HepG2 (cell line): Measurements from ENCODE around the gene NEAT1. TPM values are rescaled to one million over a fixed set of nuclear protein-coding genes. Genes with fewer than 3 reads are reported as not detected.

Experiments
- AGO2 ChIP-seq: fragments of 200-400 bp; formaldehyde crosslinking; optimal IDR thresholded peaks from 2 replicates; pipeline ENCODE3; 2017; ENCODE audit warnings: mild to moderate bottlenecking, low read depth, low read length, moderate library complexity
- BRCA1 ChIP-seq: sonication (generic); formaldehyde crosslinking; IDR thresholded peaks from 2 replicates; pipeline ENCODE4 v1.4.0; 2020; ENCODE audit warnings: missing genetic modification reagents
- CCDC6 ChIP-seq: sonication (generic); formaldehyde crosslinking; IDR thresholded peaks from 2 replicates; pipeline ENCODE4 v1.8.1; 2022; ENCODE audit warnings: mild to moderate bottlenecking, missing genetic modification reagents, moderate library complexity
- SMARCE1 ChIP-seq: fragments of 450-650 bp; IDR thresholded peaks from 2 replicates; pipeline ENCODE4 v1.6.1; 2017; ENCODE audit warnings: borderline replicate concordance
- SNRNP70 ChIP-seq: fragments of 200-400 bp; formaldehyde crosslinking; IDR thresholded peaks from 2 replicates; pipeline ENCODE4 v1.6.1; 2017; ENCODE audit warnings: mild to moderate bottlenecking, low read depth, low read length, moderate library complexity
- ZBTB7B ChIP-seq: sonication (generic); formaldehyde crosslinking; IDR thresholded peaks from 2 replicates; pipeline ENCODE4 v1.4.0; 2020; ENCODE audit warnings: missing genetic modification reagents
- ZNF546 ChIP-seq: sonication (generic); formaldehyde crosslinking; conservative IDR thresholded peaks from 2 replicates; pipeline ENCODE4 v1.8.1; 2023; ENCODE audit warnings: mild to moderate bottlenecking, missing genetic modification reagents
- ZNF652 ChIP-seq: IDR thresholded peaks from 2 replicates; pipeline ENCODE4 v1.6.1; 2016; ENCODE audit warnings: low read depth, borderline replicate concordance
- ZNF747 ChIP-seq: sonication (generic); formaldehyde crosslinking; IDR thresholded peaks from 2 replicates; pipeline ENCODE4 v1.8.1; 2023; ENCODE audit warnings: missing genetic modification reagents, mild to moderate bottlenecking, borderline replicate concordance
- polyA plus RNA-seq, 8 experiments: library from polyadenylated mRNA; depleted of rRNA in 3 of 8; stranded (reverse) in 7 of 8; unstranded in 1 of 8; fragments of >200 nt; fragmentation: Illumina TruSeq in 4 of 8; extraction: Trizol in 4 of 8; gene quantifications; 2 replicates each; pipeline versions ENCODE4 v1.2.1 to v1.2.3, GENCODE V29; 2011 to 2016; ENCODE audit warnings: low read depth in 4 of 8, missing spikeins in 1 of 8, mixed read lengths in 1 of 8; ENCODE audit not compliant: insufficient read depth in 1 of 8
- total RNA-seq, 5 experiments: library from RNA; depleted of rRNA; stranded (reverse); fragments of >200 nt; fragmentation: Illumina TruSeq; extraction: Trizol; gene quantifications; 2 replicates each; pipeline ENCODE4 v1.2.3, GENCODE V29; 2016; ENCODE audit warnings: low read depth in 1 of 5
- TF ChIP-seq, protein P1 (sequence below): sonication (generic); formaldehyde crosslinking; IDR thresholded peaks from 2 replicates; pipeline ENCODE4 v1.5.1; 2020; ENCODE audit warnings: missing genetic modification reagents, mild to moderate bottlenecking, borderline replicate concordance
- TF ChIP-seq, protein P2 (sequence below), 2 experiments: IDR thresholded peaks; 2 replicates each; pipeline ENCODE4 v1.6.1; 2011 to 2012; ENCODE audit warnings: low read length in 2 of 2, borderline replicate concordance in 1 of 2, low read depth in 1 of 2, mild to moderate bottlenecking in 1 of 2, moderate library complexity in 1 of 2
- TF ChIP-seq, protein P3 (sequence below): sonication (generic); formaldehyde crosslinking; IDR thresholded peaks from 2 replicates; pipeline ENCODE4 v1.8.0; 2023; ENCODE audit warnings: mild to moderate bottlenecking, missing genetic modification reagents
- TF ChIP-seq, protein P4 (sequence below): sonication (generic); formaldehyde crosslinking; IDR thresholded peaks from 2 replicates; pipeline ENCODE4 v1.4.0; 2020; ENCODE audit warnings: missing genetic modification reagents
- TF ChIP-seq, protein P5 (sequence below): sonication (generic); formaldehyde crosslinking; IDR thresholded peaks from 2 replicates; pipeline ENCODE4 v1.8.0; 2022; ENCODE audit warnings: missing genetic modification reagents, mild to moderate bottlenecking, borderline replicate concordance

The NEAT1 gene
- total and polyA plus RNA-seq, 2 of the 13 experiments (the other 11 are each of a cell fraction or from before 2014, with no cell fraction given) = 20.5 to 41.2 TPM

DNA sequence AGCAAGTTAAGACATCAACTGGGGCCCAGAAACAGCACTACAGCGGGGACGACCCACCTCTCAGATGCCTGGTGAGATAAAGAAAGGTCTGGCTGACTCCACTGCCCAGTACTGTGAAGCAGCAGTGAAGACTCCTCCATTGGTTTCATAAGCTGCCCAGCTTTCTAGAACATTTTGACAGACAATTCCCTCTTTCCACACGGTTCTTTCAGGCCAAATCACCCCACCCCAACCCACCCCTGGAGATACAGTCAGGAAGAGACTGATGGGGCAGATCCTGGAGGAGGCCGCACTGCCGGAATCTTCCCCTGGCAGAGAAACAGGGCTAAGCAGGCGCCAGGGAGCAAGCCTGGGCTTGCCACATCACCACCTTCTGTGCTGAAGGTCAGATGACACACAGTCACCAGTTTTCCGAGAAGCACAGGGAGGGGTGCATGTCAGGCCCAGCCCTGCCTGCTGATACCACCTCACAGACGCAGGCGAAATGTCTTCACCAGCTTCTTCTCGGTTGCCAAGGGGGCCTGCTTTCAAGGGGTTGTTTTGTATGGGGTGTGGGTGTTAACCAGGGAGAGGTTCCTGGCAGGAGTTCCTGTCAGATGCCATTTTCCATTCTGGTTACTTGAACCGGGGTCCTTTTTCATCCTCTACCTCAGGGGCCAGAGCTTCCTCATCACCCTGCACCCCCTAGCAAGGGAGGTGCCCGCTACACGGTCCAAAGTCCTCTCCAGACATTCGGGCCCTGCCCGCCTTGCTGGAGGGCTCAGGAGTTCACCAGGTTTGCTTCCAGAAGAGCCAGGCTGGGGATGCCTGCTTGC is 1.4 kb upstream of the NEAT1 start (continued):
- TF ChIP-seq, protein P1, sequence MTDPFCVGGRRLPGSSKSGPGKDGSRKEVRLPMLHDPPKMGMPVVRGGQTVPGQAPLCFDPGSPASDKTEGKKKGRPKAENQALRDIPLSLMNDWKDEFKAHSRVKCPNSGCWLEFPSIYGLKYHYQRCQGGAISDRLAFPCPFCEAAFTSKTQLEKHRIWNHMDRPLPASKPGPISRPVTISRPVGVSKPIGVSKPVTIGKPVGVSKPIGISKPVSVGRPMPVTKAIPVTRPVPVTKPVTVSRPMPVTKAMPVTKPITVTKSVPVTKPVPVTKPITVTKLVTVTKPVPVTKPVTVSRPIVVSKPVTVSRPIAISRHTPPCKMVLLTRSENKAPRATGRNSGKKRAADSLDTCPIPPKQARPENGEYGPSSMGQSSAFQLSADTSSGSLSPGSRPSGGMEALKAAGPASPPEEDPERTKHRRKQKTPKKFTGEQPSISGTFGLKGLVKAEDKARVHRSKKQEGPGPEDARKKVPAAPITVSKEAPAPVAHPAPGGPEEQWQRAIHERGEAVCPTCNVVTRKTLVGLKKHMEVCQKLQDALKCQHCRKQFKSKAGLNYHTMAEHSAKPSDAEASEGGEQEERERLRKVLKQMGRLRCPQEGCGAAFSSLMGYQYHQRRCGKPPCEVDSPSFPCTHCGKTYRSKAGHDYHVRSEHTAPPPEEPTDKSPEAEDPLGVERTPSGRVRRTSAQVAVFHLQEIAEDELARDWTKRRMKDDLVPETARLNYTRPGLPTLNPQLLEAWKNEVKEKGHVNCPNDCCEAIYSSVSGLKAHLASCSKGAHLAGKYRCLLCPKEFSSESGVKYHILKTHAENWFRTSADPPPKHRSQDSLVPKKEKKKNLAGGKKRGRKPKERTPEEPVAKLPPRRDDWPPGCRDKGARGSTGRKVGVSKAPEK = no peak
- TF ChIP-seq CCDC6 (CRISPR knock-in tag) (peak; percentile 67; the same call in 1 of the 2 replicates), ZBTB7B (CRISPR knock-in tag) (no peak; the same call in 1 of the 2 replicates), SMARCE1 (no peak), ZNF747 (CRISPR knock-in tag) (no peak; the same call in 1 of the 2 replicates), SNRNP70 (no peak), ZNF652 (CRISPR knock-in tag) (no peak), AGO2 (peak; percentile 38), BRCA1 (CRISPR knock-in tag) (0 out of 2 replicates have a peak, but pooled peaks have one; percentile 47), ZNF546 (CRISPR knock-in tag) (no peak; the same call in 1 of the 2 replicates)
- TF ChIP-seq, protein P2, sequence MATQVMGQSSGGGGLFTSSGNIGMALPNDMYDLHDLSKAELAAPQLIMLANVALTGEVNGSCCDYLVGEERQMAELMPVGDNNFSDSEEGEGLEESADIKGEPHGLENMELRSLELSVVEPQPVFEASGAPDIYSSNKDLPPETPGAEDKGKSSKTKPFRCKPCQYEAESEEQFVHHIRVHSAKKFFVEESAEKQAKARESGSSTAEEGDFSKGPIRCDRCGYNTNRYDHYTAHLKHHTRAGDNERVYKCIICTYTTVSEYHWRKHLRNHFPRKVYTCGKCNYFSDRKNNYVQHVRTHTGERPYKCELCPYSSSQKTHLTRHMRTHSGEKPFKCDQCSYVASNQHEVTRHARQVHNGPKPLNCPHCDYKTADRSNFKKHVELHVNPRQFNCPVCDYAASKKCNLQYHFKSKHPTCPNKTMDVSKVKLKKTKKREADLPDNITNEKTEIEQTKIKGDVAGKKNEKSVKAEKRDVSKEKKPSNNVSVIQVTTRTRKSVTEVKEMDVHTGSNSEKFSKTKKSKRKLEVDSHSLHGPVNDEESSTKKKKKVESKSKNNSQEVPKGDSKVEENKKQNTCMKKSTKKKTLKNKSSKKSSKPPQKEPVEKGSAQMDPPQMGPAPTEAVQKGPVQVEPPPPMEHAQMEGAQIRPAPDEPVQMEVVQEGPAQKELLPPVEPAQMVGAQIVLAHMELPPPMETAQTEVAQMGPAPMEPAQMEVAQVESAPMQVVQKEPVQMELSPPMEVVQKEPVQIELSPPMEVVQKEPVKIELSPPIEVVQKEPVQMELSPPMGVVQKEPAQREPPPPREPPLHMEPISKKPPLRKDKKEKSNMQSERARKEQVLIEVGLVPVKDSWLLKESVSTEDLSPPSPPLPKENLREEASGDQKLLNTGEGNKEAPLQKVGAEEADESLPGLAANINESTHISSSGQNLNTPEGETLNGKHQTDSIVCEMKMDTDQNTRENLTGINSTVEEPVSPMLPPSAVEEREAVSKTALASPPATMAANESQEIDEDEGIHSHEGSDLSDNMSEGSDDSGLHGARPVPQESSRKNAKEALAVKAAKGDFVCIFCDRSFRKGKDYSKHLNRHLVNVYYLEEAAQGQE (IDR thresholded peaks at IDR 0.05; ENCODE audit: borderline replicate concordance in 1 of 2, low read depth in 1 of 2, low read length in 2 of 2) = peak in 1 of 2 experiments; percentile 45; a peak in 2 of 4 replicates
- TF ChIP-seq, protein P3, sequence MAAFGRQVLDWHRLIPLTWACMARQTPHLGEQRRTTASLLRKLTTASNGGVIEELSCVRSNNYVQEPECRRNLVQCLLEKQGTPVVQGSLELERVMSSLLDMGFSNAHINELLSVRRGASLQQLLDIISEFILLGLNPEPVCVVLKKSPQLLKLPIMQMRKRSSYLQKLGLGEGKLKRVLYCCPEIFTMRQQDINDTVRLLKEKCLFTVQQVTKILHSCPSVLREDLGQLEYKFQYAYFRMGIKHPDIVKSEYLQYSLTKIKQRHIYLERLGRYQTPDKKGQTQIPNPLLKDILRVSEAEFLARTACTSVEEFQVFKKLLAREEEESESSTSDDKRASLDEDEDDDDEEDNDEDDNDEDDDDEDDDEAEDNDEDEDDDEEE (CRISPR knock-in tag) = peak; percentile 17
- TF ChIP-seq, protein P4, sequence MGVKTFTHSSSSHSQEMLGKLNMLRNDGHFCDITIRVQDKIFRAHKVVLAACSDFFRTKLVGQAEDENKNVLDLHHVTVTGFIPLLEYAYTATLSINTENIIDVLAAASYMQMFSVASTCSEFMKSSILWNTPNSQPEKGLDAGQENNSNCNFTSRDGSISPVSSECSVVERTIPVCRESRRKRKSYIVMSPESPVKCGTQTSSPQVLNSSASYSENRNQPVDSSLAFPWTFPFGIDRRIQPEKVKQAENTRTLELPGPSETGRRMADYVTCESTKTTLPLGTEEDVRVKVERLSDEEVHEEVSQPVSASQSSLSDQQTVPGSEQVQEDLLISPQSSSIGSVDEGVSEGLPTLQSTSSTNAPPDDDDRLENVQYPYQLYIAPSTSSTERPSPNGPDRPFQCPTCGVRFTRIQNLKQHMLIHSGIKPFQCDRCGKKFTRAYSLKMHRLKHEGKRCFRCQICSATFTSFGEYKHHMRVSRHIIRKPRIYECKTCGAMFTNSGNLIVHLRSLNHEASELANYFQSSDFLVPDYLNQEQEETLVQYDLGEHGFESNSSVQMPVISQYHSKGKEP (CRISPR knock-in tag) = no peak
- TF ChIP-seq, protein P5, sequence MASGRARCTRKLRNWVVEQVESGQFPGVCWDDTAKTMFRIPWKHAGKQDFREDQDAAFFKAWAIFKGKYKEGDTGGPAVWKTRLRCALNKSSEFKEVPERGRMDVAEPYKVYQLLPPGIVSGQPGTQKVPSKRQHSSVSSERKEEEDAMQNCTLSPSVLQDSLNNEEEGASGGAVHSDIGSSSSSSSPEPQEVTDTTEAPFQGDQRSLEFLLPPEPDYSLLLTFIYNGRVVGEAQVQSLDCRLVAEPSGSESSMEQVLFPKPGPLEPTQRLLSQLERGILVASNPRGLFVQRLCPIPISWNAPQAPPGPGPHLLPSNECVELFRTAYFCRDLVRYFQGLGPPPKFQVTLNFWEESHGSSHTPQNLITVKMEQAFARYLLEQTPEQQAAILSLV (CRISPR knock-in tag) = peak; percentile 54; the same call in 1 of the 2 replicates
